Stimulated activated CD8-positive, alpha-beta memory T cell treated with anti-CD3 and anti-CD28 coated beads, Interleukin-7, amount 100 ng/mL, for 4 hours (primary cell): ENCODE measurements around the gene GJB3.
"Not testable (repeated sequence)": the region's sequence is repeated elsewhere in the genome, so short reads cannot be mapped to it uniquely, and the experiment has no call there.

Experiments
- DNase-seq, 2 donors: peaks; one replicate each; pipeline ENCODE4 v3.0.0-alpha.2; 2020; ENCODE audit warnings: low read depth in 2 of 2

The GJB3 gene

GRCh38 chr1:34781071-34781843 is at the start of gene GJB3:
TSS of gene GJB3 (plus strand) at chr1:34781214. CDS start at chr1:34784763, 3,549 bp downstream.
- no peak for DNase-seq

GRCh38 chr1:34732831-34733230 is 48.2 kb upstream of the GJB3 start:
- not testable (repeated sequence) for DNase-seq

GRCh38 chr1:34736692-34737091 is 44.3 kb upstream of the GJB3 start:
- no peak for DNase-seq

- not testable (repeated sequence) for DNase-seq
Observed at GRCh38 chr1:34737236-34737635, 43.8 kb upstream of the GJB3 start.

GRCh38 chr1:34739613-34740012 is 41.4 kb upstream of the GJB3 start:
- no peak for DNase-seq

- DNase-seq = no peak
Observed at GRCh38 chr1:34740161-34740868, 40.7 kb upstream of the GJB3 start.

- DNase-seq = peak; percentile 41 to 50
Observed at GRCh38 chr1:34742667-34743270, 38.2 kb upstream of the GJB3 start.

GRCh38 chr1:34743775-34744174 is 37.2 kb upstream of the GJB3 start:
- DNase-seq = no peak

GRCh38 chr1:34744851-34745250 is 36.2 kb upstream of the GJB3 start:
- no peak for DNase-seq

GRCh38 chr1:34745666-34746065 is 35.3 kb upstream of the GJB3 start:
- DNase-seq = no peak

- no peak for DNase-seq
Observed at GRCh38 chr1:34746101-34746500, 34.9 kb upstream of the GJB3 start.

GRCh38 chr1:34746785-34747637 is 34.0 kb upstream of the GJB3 start:
- no peak for DNase-seq

GRCh38 chr1:34747638-34747941 is 33.4 kb upstream of the GJB3 start:
- no peak for DNase-seq

GRCh38 chr1:34749992-34750391 is 31.0 kb upstream of the GJB3 start:
- DNase-seq = no peak

- DNase-seq = no peak
Observed at GRCh38 chr1:34750610-34751009, 30.4 kb upstream of the GJB3 start.

- no peak for DNase-seq
Observed at GRCh38 chr1:34753163-34753562, 27.9 kb upstream of the GJB3 start.

- DNase-seq = no peak
Observed at GRCh38 chr1:34754964-34755637, 25.9 kb upstream of the GJB3 start, which contains the start of gene GJB5. TSS of gene GJB5 (plus strand) at chr1:34755047. CDS start at chr1:34757331, 2,284 bp downstream.

- DNase-seq = no peak
Observed at GRCh38 chr1:34755961-34756360, 25.1 kb upstream of the GJB3 start.

GRCh38 chr1:34757386-34757785 is 23.6 kb upstream of the GJB3 start:
- no peak for DNase-seq

- no peak for DNase-seq
Observed at GRCh38 chr1:34758751-34759150, 22.3 kb upstream of the GJB3 start.
